GM19239 (cell line): ENCODE measurements around the gene SMPD2.

Experiments used
- DNase-seq: peaks from one replicate; pipeline ENCODE4 v3.0.0; 2011; ENCODE audit warnings: low spot score; ENCODE audit not compliant: insufficient read length
- FAIRE-seq: peaks from 2 replicates; lab custom pipeline; 2011; peaks lifted over from hg19 to GRCh38; lab: Jason Lieb, UNC

Gene SMPD2

DNA sequence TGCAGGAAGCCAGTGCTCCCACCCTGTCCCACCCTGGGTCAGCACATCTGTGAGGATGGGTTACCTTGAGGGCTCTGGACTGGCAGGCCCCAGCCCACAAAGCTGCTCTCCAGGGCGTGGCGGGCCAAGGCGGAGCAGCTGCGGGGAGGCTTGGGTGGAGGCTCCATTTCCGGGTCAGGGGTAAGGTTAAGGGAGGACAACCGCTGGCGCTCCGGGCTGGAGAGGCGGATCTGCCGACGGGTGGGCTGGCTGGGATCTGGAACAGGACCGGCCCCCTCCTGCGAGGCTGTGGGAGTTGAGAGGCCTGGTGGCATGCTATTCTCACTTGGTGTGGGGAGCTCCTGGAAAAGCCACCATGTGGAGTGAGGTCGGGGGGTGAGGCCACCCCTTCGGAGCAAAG, 5.5 kb downstream of the SMPD2 start:
- no peak for DNase-seq

DNA sequence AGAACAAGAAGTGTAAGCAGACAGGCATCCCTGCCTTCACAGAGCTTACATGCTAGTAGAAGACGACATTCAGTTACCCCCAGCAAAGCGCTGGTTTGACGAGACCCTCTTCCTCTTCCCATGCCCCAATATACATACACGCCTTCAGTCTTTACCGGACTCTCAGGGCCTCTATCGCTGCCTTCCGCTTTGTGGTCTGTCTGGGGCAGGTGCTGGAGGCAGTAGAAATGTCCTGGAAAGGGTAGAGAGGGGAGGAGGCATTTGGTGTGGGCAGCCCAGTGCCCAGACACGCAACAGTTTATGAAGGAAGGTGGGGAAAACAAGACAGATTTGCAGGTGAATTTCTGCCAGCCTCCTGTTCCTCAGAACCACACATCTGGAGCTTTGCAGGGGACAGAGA, 6.0 kb downstream of the SMPD2 start:
- FAIRE-seq, result no peak

More for the DNA sequence above, 5.5 kb downstream of the SMPD2 start:
- FAIRE-seq, result no peak

DNA sequence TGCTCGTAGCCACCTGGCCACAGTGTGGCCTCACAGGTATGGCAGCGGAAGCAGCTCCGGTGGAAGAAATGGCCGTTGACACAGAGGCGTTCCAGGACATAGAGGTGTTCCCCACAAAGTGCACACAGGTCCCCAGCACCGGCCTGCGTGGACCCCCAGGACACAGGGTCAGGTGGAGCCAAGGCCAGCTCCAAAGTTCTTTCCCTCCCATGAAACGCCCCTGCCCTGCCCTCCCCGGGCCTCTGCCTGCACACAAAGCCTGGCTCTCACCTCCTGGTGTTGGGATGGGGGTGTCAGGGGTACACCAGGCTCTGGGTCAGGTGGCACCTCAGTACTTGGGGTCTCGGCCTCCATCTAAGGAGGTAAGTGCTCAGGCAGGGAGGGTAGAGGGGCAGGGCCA, 6.6 kb downstream of the SMPD2 start:
- DNase-seq (no peak), FAIRE-seq (no peak)

More for the DNA sequence above, 6.0 kb downstream of the SMPD2 start:
- no peak for DNase-seq

DNA sequence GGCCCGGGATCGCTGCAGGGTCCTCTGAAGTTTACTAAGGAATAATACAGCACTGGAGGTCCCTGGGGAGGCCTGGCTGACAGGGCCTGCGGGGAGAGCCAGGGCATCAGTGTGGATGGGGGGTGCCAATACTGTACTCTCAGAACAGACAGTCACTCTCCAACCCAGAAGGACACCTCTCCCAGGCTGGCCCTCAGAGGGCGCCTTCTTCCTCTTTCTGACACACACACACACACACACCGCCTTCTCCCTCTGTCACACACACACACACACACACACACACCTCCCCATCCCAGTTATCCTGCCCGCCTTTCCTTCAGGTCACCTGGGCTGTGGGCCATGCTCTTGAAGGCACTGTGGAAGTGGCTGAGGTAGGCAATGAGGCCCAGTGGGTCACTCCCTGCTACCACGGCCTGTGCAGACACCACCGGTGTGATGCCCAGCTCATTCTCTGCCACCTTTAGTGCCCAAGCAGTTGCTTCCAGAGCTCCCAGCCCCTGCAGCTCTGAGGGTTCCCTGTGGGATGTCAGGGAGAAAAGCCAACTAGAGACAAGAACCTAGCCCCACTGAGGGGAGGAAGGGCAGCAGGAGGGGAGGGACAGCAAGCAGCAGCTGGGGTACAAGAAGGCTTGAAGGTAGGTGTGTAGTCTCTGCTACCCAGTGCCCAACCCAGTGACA, 7.5 kb downstream of the SMPD2 start:
- no peak for DNase-seq
- FAIRE-seq, result no peak

DNA sequence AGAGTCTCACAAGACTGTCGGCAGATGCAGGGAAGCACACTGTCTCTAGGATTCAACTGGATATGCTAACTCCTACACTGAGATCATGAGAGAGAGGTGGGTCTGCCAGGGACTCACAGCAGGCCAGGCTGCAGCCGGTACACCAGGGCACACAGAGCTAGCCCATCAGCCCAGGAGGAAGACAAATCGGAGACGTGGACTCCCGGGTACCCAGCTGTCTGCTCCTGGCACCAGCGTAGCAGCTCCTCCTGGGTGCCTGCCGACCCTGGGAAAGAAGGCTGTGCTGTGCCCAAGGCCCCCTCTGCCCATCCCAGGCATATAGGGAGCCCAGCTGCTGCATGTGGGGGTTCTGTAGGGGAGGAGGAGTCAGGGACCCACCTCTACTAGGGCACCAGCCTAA, 8.1 kb downstream of the SMPD2 start:
- DNase-seq (no peak), FAIRE-seq (no peak)

DNA sequence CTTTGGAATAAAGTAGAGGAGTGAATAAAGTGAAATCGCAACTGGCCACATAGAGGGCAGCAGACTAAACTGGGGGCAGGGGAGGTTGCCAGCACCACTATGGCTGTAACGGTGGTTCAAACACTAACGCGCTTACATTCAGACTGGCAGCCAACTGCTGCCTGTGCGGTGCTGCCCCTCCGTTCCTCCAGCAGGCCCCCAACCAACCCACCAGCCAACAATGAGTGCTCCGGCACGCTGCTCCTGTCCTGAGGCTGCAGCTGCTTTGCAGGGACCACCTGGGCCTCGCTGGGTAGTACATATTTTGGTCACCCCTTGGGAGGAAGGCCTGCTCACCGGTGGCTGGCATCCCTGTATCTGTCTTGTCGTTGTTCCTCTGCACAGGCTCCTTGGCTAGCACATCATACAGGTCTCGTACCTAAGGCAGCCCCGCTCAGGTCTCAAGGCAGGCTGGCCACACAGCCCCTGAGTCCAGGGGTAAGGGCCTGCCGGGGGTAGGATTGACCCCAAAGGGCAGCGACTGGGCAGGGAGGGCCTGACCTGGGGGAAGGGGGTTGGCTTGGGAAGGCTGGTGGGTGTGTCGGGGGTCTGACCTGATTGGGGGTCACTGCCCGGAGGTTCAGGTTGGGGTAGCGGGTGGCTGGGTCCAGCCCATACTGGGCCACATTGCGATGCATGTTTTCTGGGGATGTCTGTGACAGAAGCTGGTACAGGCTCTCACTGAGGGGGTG, 8.7 kb downstream of the SMPD2 start:
- DNase-seq (no peak), FAIRE-seq (no peak)

DNA sequence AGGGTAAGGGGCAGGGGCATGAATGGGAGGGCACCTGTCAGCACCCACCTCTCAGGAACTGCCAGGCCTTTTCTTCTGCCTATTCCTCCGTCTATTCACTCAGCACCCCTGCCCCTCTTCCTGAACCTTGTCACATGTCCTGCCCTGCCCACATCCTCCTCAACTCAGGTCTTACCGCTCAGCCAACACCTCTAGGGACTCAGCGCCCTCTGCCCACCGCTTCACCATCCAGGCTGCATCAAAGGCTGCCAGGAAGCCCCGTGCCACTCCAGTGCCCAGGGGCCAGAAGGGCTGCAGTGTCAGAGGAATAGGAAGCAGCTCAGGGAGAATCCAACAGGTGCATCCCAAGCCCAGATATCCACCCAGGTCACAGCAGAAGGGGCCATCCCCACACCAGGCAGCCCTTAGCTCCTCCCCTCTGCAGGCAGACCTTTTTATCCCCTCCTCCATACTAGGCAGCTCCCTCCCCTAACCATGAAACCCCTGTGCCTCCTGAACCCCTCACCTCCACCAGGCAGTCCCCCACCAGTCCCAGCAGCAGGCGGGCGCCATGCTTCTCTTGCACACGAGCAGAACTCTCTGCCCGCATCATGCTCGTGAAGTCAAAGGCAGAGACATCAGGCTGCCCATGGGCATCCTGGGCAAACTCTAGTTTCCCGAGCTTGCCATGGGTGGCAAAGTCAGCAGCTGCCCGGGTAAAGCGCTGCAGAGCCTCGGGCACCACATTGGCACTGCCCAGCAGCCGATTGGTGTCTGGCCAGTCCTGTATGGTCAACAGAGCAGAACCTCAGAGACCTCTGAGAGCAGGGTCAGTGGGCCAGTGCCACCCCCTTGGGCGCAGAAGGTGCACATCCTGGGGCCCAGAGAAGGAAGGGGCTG, 9.5 kb downstream of the SMPD2 start:
- DNase-seq (no peak), FAIRE-seq (no peak)

DNA sequence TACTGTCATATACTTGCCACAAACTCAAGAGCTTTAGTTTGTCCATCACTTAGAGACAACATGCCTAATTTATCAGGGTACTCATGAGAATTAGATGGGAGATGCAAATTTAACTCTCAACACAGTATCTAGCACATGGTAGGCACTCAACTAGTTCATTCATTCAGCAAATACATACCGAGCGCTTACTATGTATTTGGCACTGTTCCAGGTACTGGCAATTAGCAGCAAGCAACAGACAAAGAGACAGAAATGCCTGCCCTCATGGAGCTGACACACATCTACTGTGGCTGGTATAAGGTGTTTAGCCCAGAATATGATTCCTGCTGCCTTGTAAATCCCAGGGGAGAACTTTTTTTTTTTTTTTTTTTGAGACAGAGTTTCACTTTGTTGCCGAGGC, 10.3 kb downstream of the SMPD2 start:
- FAIRE-seq (no peak), DNase-seq (no peak)

DNA sequence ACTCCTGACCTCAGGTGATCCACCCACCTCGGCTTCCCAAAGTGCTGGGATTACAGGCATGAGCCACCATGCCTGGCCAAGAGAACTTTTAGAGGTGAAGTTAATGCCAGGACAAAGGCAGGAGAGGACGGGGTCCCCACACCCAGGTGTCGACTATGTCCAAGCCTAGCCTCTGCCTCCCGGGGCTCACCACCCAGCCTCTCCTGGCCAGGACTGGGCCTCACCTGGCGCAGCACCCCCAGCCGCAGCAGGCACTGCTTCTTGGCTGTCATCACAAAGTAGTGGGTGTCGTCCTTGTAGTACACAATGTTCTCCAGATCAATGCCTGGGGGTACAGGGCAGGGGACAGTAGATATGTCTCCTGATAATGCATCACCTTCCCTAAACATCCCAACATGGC, 10.9 kb downstream of the SMPD2 start:
- no peak for DNase-seq
- FAIRE-seq, result no peak

DNA sequence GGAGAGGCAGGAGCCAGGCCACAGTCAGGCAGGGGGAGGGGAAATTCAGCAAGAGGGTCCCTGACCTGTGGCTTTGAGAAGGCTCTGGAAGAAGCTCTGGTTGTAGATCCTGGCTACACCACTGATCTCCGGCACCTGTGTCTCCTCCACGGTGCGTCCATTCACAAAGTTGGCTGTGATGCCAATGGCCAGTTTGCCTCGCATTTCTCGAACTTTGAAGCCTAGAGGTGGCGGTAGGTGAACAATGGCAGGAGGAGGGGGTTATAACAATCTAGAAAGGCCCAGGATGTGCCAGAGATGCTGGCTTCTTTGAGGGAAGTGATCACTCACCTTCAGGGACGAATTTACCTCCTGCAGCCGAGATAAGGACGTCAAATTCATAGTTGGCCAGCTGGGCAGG, 11.7 kb downstream of the SMPD2 start:
- DNase-seq (no peak), FAIRE-seq (no peak)

DNA sequence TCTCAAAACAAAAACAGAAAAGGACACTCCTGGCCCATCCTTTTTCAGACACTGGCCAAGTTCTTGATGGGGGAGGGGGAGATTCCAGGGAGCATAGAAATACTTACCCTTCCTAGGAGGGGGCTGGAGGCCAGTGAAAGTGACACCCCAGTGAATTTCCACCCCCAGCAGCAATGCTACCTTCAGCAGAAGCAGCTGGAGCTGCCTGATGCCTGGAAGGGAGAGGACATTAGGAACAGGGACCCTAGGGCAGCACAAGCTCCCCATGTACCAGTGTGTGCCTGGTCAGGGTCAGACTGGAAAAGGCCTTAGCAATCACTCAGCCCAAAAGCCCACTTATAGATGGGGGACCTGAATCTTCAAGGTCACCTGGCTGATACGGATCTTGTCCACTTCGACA, 12.6 kb downstream of the SMPD2 start:
- DNase-seq, result no peak
- no peak for FAIRE-seq

DNA sequence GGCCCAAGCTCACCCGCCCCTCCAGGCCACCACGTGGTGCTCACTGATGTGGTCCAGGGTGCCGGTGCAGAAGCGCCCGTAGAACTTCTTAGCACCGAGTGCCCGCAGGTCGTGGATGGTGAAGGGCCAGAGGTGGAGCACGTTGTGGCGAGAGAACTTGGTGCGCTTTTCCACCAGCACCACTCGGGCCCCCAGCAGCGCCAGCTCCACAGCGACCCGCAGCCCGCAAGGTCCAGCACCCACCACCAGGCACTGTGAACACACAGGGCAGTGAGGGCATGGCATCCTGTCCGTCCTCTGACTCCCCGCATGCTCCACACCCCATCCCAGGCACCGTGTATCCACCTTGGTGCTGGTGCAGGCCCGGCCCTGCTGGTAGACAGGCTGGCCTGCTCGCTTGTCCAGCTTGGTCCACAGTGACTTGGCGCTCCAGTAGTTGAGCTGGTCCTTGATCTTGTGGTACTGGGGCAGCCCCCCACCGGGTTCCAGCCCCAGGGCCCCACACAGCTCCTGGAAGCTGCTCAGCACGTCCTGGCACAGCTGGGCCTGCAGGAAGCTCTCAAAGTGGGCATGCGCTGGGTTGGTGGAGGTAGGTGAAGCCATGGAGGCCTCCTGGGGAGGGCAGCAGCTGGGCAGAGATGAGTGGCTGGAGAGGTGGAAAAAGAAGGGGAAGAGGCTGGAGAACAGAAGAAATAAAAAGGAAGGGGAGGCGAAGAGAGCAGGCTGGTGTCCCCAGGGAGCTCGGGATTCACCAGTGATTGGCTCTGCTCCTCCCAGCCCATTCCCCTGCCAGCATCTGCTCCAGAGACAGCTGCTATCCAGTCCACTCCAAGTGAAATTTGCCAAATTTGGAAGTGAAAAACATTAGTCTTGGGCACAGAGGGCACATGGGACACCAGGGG, 13.3 kb downstream of the SMPD2 start:
- DNase-seq (no peak), FAIRE-seq (no peak)

DNA sequence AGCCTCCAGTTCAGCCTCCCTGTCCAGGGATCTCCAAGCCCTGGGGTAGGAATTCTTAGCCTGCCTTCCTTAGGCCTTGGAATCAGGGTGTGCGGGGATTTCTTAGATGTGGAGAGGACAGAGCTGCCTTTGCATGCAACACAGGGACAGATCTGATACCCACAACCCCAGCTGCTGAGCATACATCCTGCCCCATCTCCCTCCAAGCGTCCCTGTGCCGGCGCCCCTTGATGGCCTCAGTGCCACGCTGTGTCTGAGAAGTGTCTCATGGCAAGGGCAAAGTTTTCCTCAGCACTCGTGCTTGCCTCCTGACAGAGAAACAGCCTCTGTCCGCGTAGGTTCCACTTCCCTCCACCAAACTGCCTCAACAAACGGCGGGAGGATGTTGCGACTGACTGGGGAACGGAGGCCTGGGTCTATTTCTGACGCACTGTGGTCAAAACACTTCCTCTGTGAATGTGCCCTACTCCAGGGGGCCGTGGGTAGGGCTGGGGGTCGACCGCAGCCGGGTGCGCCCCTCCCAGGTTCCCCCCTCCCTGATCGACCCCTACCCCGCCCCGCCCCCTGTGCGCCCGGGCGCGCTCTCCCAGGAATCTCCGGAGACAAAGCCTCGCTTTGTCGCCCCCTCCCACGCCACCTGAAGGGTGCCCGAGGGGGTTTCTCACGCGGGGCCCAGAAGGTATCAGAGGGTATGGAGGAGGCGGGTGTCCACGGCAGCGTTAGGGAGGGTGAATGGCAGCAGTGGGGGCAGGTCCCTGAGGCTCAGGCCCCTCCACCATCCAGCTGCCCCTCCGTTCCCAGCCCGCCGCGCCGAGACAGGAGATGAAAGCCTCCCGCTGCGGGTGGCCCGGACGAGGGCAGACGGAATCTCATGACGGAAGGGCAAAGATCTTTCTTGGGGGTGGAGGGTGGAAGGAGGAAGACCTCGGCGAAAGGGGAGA, 14.2 kb downstream of the SMPD2 start:
- DNase-seq (peak; percentile 44), FAIRE-seq (peak; percentile 87)

DNA sequence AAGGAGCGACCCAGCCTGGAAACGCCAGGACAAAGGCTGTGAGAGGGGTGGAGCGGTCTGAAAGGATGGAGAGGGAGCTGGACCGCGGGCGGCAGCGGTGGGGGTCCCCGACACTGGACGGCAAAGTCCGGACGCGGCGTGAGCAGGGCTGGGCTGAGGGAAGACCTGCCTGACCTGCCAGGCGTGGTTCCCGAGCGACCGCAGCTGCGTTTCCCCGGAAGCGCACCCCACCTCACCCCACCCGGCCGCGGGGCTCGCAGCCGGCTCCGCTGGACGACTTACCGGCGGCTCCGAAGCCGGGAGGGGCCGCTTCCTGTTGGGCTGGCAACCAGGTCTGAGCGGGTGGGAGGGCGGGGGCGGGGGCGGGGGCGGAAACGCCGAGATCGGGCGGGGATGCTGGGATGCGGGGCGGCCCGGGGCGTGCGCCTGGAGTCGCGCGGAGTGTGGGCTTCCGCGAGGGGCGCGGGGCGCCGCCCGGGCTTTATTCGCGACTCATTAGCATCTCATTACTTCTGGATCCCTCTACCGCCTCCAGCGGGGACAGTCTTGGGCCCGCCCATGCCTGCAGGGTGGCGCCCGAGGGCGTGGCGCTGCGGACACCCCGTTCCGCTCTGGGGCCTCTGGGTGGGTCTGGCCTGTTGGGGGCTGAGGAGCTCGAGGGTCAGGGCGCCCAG, 15.1 kb downstream of the SMPD2 start, which contains the start of gene MICAL1:
MICAL1 (minus strand) TSS at position 336 of the 674 bp plus-strand sequence. CDS start 1,576 bp downstream, outside the sequence.
- FAIRE-seq, result peak; percentile 84
- peak; percentile 62 for DNase-seq

DNA sequence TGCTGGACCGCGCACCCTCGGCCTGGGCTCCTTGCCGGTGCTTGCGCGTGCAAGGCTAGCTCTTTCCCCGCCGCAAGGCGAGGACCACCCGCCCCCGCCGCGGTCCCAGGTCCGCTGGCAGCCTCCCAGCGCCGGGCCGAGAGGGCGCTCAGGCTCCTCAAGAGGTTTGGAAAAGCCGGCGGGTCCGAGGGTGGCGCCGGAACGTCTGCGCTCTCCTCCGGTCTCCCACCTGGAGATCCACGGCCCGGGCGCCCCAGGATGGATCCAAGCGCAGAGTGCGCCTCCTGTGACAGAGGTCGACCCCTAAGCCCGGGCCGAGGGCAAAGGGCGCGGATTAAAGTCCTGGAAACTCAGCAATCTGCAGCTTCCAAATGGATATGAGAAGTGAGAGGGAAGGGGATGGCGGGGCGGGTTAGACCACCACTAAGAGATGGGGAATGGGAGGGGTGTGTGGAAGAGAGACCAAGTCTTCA, 15.6 kb downstream of the SMPD2 start:
- FAIRE-seq (no peak), DNase-seq (no peak)

DNA sequence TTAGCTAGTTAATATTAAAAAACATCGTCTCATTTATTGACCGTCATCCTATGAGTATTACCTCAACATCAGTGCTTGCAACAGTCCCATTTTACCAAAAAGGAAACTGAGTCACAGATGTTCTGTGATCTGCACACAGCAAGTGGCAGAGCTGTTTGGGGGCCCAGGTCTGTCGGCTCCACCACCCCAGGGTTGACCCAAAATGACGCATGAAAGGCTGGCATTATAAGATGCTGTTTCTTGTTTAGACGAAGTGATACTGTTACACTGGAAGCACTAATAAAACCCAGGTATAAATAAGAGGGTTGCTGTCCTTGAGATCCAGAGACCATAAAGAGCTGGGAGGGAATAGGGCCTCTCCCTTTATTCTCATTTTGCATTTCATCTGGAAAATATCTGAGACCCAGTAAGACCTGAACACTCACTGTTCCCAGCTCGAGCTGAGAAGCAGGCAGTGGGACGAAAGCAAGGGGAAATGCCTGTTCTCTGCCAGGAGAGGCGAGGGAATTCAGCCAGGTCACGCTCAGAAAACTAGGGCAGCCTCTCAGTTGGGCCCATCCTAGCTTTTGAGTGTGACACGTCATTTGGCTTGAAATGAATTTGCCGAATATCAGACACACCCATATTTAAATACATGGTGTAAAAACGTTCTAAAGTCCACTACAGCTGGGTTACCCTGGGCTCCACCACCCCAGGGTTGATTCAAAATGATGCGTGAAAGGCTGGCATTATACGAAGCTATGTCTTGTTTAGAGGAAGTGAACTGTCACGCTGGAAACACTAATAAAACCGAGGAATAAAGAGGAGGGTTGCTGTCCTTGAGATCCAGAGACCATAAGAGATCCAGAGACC, 16.4 kb downstream of the SMPD2 start:
- FAIRE-seq (no peak), DNase-seq (no peak)

DNA sequence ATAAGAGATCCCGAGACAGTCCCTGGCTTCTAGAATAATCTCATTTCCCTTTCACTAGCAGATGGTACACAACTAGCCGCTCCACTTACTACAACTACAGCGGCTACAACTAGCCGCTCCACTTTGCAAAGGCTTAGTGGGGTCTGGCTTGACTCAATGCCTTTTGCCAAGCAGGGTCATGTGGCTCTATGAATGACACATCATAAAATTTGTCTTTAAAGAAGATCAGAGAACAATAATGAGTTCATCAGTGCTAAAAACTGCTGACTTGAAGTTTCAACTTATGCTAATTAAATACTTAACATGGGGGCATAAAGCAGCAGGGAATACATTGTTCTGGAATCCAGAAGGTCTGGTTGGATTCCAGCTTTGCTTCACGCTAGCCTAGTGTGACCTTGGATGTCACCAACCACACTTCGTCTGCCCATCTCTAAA, 17.1 kb downstream of the SMPD2 start:
- DNase-seq (no peak), FAIRE-seq (no peak)
